GM12875 (cell line): Measurements from ENCODE around the gene EMP2.
"Not testable (repeated sequence)": the region's sequence is repeated elsewhere in the genome, so short reads cannot be mapped to it uniquely, and the experiment has no call there.

Source experiments
- H3K4me3 ChIP-seq: one replicate; pipeline ENCODE4 v1.5.1; 2011; ENCODE audit warnings: low read depth, low read length, control low read depth
- CTCF ChIP-seq: IDR thresholded peaks from 2 replicates; pipeline ENCODE4 v1.5.1; 2011; ENCODE audit warnings: low read depth, mild to moderate bottlenecking, control low read depth, inconsistent platforms, low read length, moderate library complexity, borderline replicate concordance; ENCODE audit not compliant: insufficient read depth

EMP2 gene

GRCh38 chr16:10538583-10538982 is 41.8 kb downstream of the EMP2 start:
- no peak for TF ChIP-seq CTCF
- no peak overlapping the region for H3K4me3 ChIP-seq

GRCh38 chr16:10537946-10538345 is 42.5 kb downstream of the EMP2 start:
- no peak overlapping the region for H3K4me3 ChIP-seq
- TF ChIP-seq CTCF = no peak

GRCh38 chr16:10536814-10537389 is 43.5 kb downstream of the EMP2 start:
- no peak for TF ChIP-seq CTCF

GRCh38 chr16:10536328-10536727 is 44.1 kb downstream of the EMP2 start:
- not testable (repeated sequence) for H3K4me3 ChIP-seq

More at GRCh38 chr16:10536814-10537389, 43.5 kb downstream of the EMP2 start:
- no peak overlapping the region for H3K4me3 ChIP-seq

- H3K4me3 ChIP-seq = no peak overlapping the region
- TF ChIP-seq CTCF = no peak
Observed at GRCh38 chr16:10535461-10535860, 44.9 kb downstream of the EMP2 start.

GRCh38 chr16:10534748-10535147 is 45.6 kb downstream of the EMP2 start:
- H3K4me3 ChIP-seq = no peak overlapping the region
- TF ChIP-seq CTCF = no peak

- H3K4me3 ChIP-seq = not testable (repeated sequence)
Observed at GRCh38 chr16:10533612-10534011, 46.8 kb downstream of the EMP2 start.

- TF ChIP-seq CTCF = no peak
- no peak overlapping the region for H3K4me3 ChIP-seq
Observed at GRCh38 chr16:10531582-10531981, 48.8 kb downstream of the EMP2 start.
